Stomach (tissue), 4 donors: ENCODE results near the gene GAD2.

ENCODE experiments used
- EP300 ChIP-seq: sonication (generic); formaldehyde crosslinking; IDR thresholded peaks from one replicate; pipeline ENCODE4 v1.6.1; 2017; ENCODE audit warnings: antibody characterized with exemption
- TF ChIP-seq, protein P1 (sequence below), 7 experiments: fragments of 450-650 bp in 4 of 7; fragments of 200-600 bp in 3 of 7; sonication (generic) in 3 of 7; IDR thresholded peaks; one replicate each; pipeline ENCODE4 v1.5.1; 2016 to 2019; ENCODE audit warnings: antibody characterized with exemption in 7 of 7, control low read depth in 2 of 7, mild to moderate bottlenecking in 1 of 7

DNA sequence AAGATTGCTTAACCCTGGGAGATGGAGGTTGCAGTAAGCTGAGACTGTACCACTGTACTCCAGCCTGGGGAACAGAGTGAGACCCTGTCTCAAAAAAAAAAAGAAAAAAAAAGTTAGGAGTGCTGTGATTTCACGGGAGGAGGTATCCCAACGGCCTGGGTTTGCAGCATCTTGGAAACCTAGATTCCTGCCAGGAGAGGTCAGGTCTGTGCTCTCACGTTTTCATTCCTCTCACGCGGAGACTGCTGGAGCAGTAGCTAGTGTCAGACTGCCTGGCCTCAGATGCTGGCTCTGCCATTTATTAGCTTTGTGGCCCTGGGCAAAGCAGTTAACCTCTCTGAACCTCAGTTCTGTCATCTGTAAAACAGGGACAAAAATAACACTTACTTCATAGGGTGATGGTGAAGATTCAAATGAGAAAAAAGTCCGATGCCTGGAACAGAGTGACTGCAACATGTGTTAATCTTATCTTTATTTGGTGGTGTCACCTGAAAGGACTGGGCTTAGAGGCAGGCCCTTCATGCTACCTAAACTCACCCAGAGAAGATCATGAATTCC is 94.9 kb downstream of the GAD2 start:
- TF ChIP-seq, protein P1, sequence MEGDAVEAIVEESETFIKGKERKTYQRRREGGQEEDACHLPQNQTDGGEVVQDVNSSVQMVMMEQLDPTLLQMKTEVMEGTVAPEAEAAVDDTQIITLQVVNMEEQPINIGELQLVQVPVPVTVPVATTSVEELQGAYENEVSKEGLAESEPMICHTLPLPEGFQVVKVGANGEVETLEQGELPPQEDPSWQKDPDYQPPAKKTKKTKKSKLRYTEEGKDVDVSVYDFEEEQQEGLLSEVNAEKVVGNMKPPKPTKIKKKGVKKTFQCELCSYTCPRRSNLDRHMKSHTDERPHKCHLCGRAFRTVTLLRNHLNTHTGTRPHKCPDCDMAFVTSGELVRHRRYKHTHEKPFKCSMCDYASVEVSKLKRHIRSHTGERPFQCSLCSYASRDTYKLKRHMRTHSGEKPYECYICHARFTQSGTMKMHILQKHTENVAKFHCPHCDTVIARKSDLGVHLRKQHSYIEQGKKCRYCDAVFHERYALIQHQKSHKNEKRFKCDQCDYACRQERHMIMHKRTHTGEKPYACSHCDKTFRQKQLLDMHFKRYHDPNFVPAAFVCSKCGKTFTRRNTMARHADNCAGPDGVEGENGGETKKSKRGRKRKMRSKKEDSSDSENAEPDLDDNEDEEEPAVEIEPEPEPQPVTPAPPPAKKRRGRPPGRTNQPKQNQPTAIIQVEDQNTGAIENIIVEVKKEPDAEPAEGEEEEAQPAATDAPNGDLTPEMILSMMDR (IDR thresholded peaks at IDR 0.05): no peak
- no peak for TF ChIP-seq EP300
